ENCODE data around the gene GREB1L.
"Not testable (repeated sequence)": the region's sequence is repeated elsewhere in the genome, so short reads cannot be mapped to it uniquely, and the experiment has no call there.

GREB1L gene

DNA sequence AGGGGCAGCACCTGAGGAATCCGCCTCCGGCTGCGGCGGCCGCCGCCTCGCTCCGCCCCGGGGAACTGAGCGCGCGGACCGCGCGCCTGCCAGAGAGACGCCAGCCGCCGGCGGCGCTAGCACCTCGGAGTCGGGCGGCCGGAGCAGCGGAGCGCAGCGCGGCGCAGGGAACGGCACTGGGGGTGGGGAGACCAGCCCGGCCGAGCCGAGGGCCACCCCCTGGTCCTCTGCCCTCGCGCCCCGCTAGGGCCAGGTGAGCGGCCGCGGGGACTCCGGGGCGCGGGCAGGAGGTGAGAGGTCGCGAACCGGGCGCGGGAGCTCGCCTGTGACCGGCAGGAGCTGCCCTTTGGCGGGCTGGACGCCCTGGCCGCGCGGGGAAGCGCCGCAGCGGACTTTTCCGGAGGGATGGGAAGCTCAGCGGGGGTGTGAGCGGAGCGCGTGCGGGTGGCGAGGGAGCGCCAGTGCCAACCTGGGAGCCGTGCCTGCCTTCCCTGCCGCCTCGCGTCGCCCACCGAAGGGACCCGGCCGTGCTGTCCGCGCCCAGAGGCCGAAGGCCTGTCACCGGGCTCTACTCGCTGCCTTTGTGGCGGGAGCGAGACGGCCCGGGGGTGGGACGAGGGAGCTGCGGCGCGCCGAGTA is at the start of gene GREB1L:
TSS of gene GREB1L (plus strand) at position 92 of the 639 bp plus-strand sequence. CDS start 141,287 bp downstream, outside the sequence.
- in situ Hi-C loops (cut with MboI; ENCODE audit: low sequenced_read_pairs) = no loop called here

DNA sequence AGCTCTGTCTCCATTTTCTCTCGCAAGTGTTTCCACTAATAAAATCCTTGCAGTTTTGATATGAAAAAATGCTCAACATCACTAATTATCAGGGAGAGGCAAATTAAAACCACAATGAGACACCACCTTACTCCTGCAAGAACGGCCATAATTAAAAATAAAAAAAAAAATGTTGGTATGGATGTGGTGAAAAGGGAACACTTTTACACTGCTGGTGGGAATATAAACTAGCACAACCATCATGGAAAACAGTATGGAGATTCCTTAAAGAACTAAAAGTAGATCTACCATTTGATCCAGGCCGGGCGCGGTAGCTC is 49.8 kb upstream of the GREB1L start:
- in situ Hi-C loops (cut with MboI; ENCODE audit: low sequenced_read_pairs) = no loop called here

DNA sequence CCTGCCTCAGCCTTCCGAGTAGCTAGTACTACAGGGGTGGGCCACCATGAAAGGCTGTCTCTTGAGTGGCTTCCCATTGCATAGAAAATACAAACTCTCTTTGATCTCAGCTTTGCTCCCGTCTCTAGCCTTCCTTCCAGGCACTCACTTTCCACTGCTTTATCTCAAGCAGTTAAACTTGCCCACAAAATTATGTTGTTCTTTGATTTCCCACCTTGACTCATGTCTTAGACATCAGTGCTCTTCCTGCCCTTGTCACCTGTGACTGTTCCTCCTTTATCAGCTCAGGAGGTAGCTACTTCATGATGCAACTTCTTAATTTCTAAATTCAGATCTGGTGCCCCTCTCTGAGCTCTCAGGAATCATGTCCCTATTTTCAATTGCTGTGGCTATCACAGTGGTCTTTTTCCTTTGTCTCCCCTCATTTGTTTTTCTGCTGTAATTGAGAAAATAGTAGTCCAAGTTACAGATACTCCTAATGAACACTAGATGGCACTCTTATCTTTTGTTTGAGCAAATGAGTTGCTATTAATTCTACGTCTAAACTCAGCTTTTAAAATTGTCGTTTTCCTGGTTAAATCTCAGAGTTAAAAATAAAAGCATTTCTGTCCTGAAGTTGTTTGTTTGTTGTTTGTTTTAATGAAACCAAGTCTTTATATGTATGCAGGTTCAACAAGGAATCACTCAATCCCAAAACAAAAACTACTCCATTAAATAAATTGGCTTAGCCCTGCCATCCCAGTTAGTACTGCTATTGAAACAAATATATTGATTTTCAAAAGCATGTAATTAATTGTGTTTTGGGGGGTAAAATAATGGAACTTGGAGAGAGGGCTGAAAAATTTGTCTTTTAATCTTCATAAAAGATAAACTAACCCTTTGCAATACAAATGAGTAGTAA is 46.9 kb upstream of the GREB1L start:
- in situ Hi-C loops (cut with MboI; ENCODE audit: low sequenced_read_pairs) = no loop called here

DNA sequence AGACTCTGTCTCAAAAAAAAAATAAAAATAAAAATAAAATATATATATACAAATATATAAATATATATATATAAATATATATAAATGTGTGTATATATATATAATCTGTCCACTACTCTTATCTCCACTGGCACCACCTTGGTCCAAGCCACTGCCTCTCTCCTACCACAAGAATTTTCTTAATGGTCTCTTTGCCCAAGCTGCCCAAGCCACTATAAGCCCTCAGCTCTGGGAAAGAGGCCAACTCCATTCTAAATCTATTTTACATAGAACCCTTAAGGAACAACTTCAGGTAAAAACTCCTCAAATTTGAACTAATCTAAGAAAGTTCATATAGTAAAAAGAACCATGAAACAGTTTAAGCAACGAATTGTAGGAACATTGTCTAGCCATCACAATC is 45.6 kb upstream of the GREB1L start:
- in situ Hi-C loops (cut with MboI; ENCODE audit: low sequenced_read_pairs) = no loop called here

DNA sequence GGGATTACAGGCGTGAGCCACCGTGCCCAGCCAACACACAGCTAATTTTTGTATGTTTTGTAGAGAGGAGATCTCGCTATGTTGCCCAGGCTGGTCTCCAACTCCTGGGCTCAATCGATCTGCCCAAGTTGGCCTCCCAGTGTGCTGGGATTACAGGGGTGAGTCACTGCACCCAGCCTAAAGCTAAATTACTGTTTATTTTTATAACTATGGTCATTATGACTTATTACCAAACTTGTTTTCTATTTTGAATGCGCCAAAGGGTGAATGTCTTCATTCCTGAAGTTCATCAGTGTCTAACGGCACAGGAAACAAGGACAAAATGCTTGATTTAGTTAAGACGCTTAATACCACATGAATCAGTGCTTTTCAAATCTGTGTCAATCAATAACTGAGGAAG is 38.9 kb upstream of the GREB1L start:
- in situ Hi-C loops (cut with MboI; ENCODE audit: low sequenced_read_pairs) = loop anchor here (10.0 kb wide), 1 partner anchor 242 kb away; no protein-coding TSS in a partner anchor

DNA sequence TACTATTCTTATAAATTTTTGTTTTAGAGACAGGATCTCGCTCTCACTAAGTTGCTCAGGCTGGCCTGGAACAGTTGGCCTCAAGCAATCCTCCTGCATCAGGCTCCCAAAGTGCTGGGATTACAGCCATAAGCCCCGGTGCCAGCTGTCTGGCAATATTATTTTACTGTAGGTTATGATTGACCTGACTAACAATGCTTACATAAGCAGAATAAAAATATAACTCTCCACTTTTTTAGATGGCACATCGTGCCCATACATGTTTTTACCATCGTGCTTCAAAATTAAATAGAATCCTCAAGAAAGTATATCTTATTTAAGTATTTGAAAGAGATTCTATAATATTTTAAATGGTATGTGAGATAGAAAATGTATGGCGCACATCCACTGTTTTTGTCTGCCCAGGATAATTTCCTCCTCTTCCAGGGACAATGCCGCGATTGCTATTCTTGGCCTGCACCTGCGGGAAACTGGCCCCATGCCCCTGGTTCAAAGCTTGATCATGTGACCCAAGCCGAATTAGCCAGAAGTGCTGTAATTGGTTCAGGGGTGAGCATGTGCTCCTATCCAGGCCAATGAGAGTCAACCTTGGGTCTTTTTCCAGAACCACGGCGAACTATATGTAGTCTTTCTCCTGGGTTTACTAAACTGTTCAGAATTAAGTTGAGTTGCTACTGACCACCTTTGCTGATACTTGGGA is 38.3 kb upstream of the GREB1L start:
- in situ Hi-C loops (cut with MboI; ENCODE audit: low sequenced_read_pairs) = loop anchor here (10.0 kb wide), 1 partner anchor 241 kb away; no protein-coding TSS in a partner anchor

DNA sequence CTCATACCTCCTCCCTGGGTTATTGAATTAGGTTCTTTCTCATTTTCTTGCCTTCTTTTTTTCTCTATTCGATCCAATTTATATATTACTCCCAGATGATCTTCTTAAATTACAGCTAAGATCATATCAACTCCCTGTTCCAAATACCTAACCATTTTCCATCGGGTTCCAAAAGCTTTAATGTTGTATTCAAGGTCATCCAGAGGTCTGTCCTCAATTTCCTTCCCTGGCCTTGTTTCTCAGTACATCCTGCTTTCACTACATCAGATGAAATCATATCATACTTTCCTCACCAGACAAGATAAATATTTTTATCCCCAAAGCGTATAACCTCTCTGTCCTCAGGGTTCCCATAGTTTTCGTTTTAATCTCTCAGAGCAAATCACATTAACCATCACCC is 36.3 kb upstream of the GREB1L start:
- in situ Hi-C loops (cut with MboI; ENCODE audit: low sequenced_read_pairs) = loop anchor here (10.0 kb wide), 1 partner anchor 239 kb away; no protein-coding TSS in a partner anchor

DNA sequence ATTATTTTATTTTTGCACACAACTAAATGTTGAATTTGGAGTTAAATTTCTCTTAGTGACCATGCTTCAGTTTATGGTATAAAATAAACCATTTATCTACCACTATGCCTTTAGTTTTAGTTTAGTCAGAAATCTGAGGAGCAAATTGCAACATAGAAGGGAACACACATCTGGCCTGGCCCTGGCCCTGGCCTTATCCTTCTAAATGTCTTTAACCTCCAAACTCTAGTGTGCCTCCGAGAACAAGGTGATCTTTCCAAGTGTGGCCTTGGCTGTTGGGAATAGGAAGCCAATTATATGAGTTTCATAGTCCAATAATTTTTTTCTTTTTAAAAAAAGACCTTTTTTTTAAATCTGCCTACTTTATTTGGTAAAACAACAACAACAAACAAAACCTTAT is 31.8 kb upstream of the GREB1L start:
- in situ Hi-C loops (cut with MboI; ENCODE audit: low sequenced_read_pairs) = no loop called here

DNA sequence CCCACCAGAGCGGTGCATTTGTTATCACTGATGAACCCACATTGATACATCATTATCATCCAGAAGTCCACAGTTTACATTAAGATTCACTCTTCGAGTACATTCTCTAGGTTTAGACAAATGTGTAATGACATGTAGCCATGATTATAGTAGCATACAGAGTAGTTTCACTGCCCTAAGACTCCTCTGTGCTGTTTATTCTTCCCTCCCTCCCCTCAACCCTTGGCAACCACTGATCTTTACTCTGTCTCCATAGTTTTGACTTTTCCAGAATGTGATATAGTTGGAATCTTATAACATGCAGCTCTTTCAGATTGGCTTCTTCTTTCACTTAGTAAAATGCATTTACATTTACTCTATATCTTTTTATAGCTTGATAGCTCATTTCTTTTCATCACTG is 31.2 kb upstream of the GREB1L start:
- in situ Hi-C loops (cut with MboI; ENCODE audit: low sequenced_read_pairs) = no loop called here

DNA sequence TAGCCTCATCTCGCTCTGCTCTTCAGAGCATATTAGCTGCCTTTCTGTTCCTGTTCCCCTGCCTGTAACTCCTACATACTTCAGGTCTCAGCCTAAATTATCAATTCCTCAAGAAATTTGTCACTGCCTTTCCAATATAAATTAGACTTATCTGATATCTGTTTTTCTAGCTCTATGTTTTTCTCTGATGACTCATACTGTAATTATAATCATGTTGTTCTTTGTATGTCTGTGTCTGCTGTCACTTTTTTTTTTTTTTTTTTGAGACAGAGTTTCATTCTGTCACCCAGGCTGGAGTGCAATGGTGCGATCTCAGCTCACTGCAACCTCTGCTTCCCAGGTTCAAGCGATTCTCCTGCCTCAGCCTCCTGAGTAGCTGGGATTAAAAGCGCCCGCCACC is 27.6 kb upstream of the GREB1L start:
- in situ Hi-C loops (cut with MboI; ENCODE audit: low sequenced_read_pairs) = not testable (repeated sequence)

DNA sequence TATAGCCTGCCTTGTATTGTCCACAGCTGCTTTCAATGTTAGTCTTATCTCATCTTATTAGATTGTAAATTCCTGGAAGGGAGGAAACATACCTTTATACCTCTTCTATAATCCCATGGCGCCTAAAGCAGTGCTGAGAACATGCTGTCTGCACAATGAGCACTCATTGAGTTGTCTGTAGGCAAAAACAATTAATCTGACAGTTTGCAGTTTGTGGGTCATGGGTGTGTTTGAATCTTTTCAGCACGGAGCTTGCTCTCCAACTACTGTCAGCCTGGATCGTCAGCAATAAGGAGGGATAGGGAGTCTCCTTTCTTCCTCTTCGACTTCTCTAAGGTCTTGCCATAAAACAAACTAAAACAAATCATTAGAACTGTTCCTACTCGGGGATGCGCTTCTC is 26.5 kb upstream of the GREB1L start:
- in situ Hi-C loops (cut with MboI; ENCODE audit: low sequenced_read_pairs) = no loop called here

DNA sequence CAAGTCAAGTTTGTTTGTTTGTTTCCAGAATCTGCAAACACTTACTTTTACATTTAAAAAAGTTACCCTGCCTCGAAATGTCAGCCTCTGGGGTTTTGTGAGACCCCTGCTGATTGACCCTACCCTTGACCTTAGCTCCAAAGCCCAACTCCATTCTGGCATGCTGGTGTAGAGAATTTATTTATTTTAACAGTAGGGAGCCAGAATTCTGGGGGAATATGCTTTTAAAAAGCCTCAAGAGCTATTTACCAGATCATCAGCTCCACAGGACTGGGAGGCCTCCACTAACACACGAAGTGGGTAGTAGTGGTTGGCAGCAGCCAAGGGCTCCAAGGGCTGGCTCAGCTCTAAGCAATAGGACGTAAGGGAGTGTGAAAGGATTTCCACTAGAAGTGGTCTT is 23.2 kb upstream of the GREB1L start:
- in situ Hi-C loops (cut with MboI; ENCODE audit: low sequenced_read_pairs) = no loop called here

DNA sequence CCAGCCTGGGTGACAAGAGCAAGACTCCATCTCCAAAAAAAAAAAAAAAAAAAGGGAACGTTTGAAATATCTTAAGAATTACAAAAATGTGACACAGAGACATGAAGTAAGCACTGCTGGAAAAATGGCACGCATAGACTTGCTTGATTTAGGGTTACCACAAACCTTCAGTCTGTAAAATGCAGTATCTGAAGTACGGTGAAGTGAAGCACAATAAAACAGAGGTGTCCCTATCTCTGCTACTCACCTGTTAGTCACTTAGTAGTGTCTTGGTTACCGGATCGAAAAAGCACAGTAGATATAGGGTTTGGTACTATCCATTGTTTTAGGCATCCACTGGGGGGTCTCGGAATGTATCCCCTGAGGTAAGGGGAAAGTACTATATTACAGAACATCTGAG is 11.6 kb upstream of the GREB1L start:
- in situ Hi-C loops (cut with MboI; ENCODE audit: low sequenced_read_pairs) = no loop called here

DNA sequence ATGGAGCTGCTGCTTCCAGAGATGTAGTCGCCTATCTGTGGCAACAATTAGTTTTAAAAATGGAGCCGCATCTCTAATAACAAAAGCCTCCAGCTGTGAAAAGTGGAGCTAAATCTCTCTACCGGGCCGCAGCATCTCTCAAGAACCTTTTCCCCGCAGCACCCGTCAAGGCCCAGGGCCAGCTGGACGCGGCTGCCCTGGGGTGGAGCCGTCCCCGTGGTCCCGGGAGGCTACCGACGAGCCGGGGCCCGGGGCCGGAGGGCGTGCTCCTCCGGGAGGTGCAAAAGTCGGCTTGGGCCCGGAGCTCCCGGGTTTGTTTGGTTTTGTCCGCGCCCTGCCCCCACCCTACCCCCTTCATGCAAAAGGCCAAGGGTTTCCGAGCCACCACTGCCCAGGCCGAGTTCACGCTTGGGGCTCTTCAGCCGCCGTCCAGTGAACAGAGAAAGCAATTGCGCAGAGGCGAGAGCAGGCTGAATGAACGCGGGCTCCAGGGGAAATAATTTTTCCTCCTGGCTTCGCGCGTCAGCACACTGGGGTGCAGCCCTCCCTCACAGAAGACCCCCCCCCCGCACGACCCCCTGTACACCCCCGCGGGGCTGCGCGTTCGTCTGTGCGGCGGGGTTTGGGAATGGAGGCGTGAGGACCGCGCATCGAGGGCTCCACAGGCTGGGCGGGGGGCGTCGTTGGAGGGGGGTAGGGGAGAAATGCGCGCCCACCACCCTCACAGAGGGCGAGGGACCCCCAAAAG is 557 bp upstream of the GREB1L start:
- in situ Hi-C loops (cut with MboI; ENCODE audit: low sequenced_read_pairs) = no loop called here

DNA sequence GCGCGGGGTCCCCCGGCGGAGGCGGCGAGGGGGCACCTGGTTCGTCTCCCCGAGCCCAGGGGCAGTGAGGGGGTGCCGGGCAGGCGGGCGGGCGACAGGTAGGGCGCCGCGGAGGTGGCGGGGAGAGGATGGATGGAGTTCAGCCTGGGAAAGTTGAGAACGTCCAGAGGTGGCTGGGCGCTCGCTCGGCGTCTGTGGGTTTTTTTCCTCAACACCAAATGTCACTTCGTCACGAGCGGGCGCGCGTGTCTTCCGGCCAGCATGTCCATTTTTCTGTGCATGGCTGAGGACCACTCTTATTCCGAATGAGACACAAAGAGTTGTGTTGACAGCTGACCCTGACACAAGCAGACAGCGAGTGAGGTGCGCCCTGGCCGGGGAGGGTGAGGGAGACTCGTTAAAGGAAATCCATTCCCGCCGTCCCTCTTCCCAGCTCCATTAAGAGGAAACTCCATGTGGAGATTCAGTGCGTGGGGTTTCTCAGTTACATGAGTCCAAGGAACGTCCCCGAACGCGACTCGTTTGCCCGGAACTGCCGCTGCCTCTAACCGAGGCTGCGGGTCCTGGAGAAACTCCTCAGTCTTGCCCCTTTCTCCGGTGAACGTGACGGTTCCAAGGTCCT is 859 bp downstream of the GREB1L start:
- in situ Hi-C loops (cut with MboI; ENCODE audit: low sequenced_read_pairs) = no loop called here

DNA sequence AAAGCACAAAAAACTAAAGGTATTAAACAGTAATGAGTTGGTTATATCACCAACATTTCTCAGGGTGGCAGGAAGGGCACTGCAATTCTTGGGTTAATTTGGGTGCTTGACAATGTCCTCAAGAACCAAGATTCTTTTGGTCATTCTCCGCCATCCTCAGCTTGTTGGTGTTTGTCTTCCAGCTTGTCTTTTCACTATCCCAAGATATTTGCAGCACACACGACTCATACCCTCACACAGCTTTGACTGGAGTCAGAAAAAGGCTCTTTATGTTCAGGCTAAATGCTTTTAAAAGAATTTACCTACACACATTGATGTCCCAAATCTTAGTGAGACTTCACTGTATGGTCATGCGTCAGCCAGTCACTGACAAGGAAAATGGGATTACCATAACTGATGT is 12.5 kb downstream of the GREB1L start:
- in situ Hi-C loops (cut with MboI; ENCODE audit: low sequenced_read_pairs) = no loop called here

DNA sequence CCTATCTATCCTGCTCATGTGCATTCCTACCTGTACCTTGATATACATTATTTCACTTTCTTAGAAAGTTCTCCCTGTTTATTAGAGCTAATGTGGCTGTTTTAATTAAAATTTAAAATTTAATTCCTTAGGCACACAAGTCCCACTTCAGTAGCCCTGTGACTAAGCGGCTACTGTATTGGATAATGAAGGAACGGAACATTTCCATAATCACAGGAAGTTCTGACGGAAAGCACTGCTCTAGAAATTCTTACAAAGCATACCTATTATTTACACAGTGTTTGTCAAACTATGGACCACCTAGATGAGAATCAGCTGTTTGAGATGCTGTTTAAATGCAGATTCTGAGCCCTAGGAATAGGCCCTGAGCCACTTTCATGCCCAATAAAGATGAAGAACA is 13.2 kb downstream of the GREB1L start:
- in situ Hi-C loops (cut with MboI; ENCODE audit: low sequenced_read_pairs) = no loop called here

DNA sequence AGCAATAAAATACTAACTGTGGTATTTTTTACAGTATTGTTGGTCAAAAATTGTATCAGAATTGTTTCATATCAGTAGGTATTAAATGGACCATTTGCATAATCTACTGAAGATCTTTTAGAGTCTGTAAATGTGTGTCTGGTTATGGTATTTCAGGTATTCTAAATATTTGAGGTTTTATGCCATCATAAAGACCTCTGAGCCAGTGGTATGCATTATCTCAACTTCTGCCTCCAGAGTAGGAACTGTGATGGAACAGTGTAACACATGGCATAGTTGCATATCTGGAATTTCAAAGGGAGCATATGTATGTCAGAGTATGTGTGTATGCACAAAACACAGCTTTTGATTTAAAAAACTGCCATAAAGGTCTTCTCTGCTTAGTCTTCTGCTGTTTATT is 15.4 kb downstream of the GREB1L start:
- in situ Hi-C loops (cut with MboI; ENCODE audit: low sequenced_read_pairs) = no loop called here

DNA sequence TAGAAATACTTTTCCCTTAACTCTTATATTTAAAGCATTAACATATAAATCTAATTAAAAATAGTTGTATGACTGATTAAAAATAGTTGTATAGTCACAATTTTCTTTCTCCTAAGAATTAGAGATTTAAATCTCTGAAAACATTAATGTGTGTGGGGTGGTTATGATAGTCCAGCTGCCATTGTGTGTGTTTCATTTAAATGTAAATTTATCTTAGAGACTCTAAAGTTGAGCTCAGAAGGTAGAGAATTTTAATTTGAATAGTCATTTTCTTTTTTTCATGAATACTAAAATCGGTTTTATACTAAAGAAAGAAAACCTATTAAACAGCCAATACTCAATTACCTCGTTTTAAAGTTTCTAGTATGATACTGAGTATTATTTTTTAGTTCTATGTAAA is 18.6 kb downstream of the GREB1L start:
- in situ Hi-C loops (cut with MboI; ENCODE audit: low sequenced_read_pairs) = no loop called here

DNA sequence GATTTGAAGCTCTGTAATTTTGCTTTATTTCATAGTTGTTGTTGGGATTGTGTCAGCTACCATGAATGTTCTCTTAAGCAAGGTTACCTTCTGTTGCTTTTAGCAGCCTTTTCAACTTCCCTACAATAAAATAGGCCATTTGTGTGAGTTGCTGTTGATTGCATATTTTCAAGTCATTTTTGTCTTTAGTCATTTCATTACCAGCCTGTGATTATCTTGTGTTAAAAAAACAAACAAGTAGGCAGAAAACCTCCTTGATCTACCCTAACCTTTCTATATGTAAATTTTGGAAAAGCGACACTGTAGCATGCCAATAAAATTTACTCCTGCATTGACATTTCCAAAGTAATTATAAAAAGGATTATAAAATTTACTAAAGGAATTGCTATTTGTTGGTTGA is 19.3 kb downstream of the GREB1L start:
- in situ Hi-C loops (cut with MboI; ENCODE audit: low sequenced_read_pairs) = no loop called here

DNA sequence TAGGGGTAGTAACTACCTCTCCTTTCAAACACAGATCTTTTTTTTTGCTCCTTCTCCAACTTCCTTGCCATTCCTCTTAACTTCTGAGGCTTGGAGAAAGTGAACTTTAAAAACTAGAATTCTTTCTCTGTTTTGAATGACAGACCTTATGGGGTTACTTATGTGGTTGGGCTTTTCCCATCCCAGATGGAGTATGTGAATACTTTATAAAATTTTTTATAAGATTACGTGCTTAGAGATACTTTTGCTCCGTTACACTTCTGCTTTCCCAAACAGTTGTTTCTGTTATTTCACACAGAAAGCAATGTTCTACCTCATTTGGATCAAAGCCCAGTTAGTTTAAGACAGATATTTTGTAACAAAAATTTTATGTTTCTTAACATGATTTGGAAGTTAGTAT is 20.2 kb downstream of the GREB1L start:
- in situ Hi-C loops (cut with MboI; ENCODE audit: low sequenced_read_pairs) = no loop called here

All from HL-60/S4 treated with phorbol 12-myristate 13-acetate at 8.2 ng/mL for 4 days and 3 days (cell line).